ENCODE measurements around the gene ANKRD63.

The ANKRD63 gene

GRCh38 chr15:40313531-40314398 is 30.9 kb upstream of the ANKRD63 start:
- DNase-seq (ENCODE audit: low spot score) = peak; percentile 72

GRCh38 chr15:40312370-40313158 is 29.7 kb upstream of the ANKRD63 start:
- DNase-seq (ENCODE audit: low spot score) = no peak

GRCh38 chr15:40310993-40311392 is 28.1 kb upstream of the ANKRD63 start:
- DNase-seq (ENCODE audit: low spot score) = no peak

- peak; percentile 72 for DNase-seq (ENCODE audit: low spot score)
Measured at GRCh38 chr15:40310001-40310959, 27.4 kb upstream of the ANKRD63 start.

- DNase-seq (ENCODE audit: low spot score) = no peak
Measured at GRCh38 chr15:40309344-40309862, 26.5 kb upstream of the ANKRD63 start.

GRCh38 chr15:40307421-40308211 is 24.8 kb upstream of the ANKRD63 start, which contains the start of gene PLCB2:
TSS of gene PLCB2 (minus strand) at chr15:40307935. CDS start at chr15:40307672, 263 bp downstream.
- peak; percentile 62 for DNase-seq (ENCODE audit: low spot score)

- no peak for DNase-seq (ENCODE audit: low spot score)
Measured at GRCh38 chr15:40306908-40307307, 24.0 kb upstream of the ANKRD63 start.

GRCh38 chr15:40306371-40306770 is 23.5 kb upstream of the ANKRD63 start:
- DNase-seq (ENCODE audit: low spot score) = peak; percentile 77

- no peak for DNase-seq (ENCODE audit: low spot score)
Measured at GRCh38 chr15:40305281-40305680, 22.4 kb upstream of the ANKRD63 start.

- no peak for DNase-seq (ENCODE audit: low spot score)
Measured at GRCh38 chr15:40303576-40303975, 20.7 kb upstream of the ANKRD63 start.

GRCh38 chr15:40302981-40303380 is 20.1 kb upstream of the ANKRD63 start:
- DNase-seq (ENCODE audit: low spot score) = no peak

GRCh38 chr15:40302288-40302886 is 19.5 kb upstream of the ANKRD63 start:
- DNase-seq (ENCODE audit: low spot score) = no peak

- no peak for DNase-seq (ENCODE audit: low spot score)
Measured at GRCh38 chr15:40301467-40302179, 18.8 kb upstream of the ANKRD63 start.

- DNase-seq (ENCODE audit: low spot score) = no peak
Measured at GRCh38 chr15:40300771-40301170, 17.9 kb upstream of the ANKRD63 start.

GRCh38 chr15:40300367-40300766 is 17.5 kb upstream of the ANKRD63 start:
- no peak for DNase-seq (ENCODE audit: low spot score)

- no peak for DNase-seq (ENCODE audit: low spot score)
Measured at GRCh38 chr15:40298216-40298935, 15.5 kb upstream of the ANKRD63 start.

GRCh38 chr15:40297356-40297755 is 14.5 kb upstream of the ANKRD63 start:
- no peak for DNase-seq (ENCODE audit: low spot score)

- no peak for DNase-seq (ENCODE audit: low spot score)
Measured at GRCh38 chr15:40296561-40297230, 13.8 kb upstream of the ANKRD63 start.

All from Ammon's horn (tissue), 1 donor.